ENCODE measurements around the gene PLEKHM2.
"Not testable (repeated sequence)": the region's sequence is repeated elsewhere in the genome, so short reads cannot be mapped to it uniquely, and the experiment has no call there.

Gene PLEKHM2

GRCh38 chr1:15693371-15693770, 9.3 kb downstream of the PLEKHM2 start:
- no peak overlapping the region for H2AFZ ChIP-seq (ENCODE audit: low read depth, low read length)
- TF ChIP-seq EZH2phosphoT487 (IDR thresholded peaks at IDR 0.05; ENCODE audit: low read depth), result no peak
- TF ChIP-seq, protein P1, sequence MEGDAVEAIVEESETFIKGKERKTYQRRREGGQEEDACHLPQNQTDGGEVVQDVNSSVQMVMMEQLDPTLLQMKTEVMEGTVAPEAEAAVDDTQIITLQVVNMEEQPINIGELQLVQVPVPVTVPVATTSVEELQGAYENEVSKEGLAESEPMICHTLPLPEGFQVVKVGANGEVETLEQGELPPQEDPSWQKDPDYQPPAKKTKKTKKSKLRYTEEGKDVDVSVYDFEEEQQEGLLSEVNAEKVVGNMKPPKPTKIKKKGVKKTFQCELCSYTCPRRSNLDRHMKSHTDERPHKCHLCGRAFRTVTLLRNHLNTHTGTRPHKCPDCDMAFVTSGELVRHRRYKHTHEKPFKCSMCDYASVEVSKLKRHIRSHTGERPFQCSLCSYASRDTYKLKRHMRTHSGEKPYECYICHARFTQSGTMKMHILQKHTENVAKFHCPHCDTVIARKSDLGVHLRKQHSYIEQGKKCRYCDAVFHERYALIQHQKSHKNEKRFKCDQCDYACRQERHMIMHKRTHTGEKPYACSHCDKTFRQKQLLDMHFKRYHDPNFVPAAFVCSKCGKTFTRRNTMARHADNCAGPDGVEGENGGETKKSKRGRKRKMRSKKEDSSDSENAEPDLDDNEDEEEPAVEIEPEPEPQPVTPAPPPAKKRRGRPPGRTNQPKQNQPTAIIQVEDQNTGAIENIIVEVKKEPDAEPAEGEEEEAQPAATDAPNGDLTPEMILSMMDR (IDR thresholded peaks at IDR 0.05; ENCODE audit: low read depth, low read length), result no peak
- H3K4me2 ChIP-seq (ENCODE audit: low read length), result no peak overlapping the region
- H3K9me3 ChIP-seq (ENCODE audit: insufficient read depth, low read length), result no peaks in the 10 kb centered on the region
- no peaks in the 10 kb centered on the region for H3K27me3 ChIP-seq (ENCODE audit: low read depth, low read length)
- H4K20me1 ChIP-seq (ENCODE audit: insufficient read depth, low read length), result peaks cover 16% of the 10 kb centered on the region
- H3K4me1 ChIP-seq (ENCODE audit: low read length), result peaks cover 15% of the 10 kb centered on the region
- H3K36me3 ChIP-seq (replicated peaks; ENCODE audit: low read depth, low read length), result no peaks in the 10 kb centered on the region
- peaks cover 77% of the 10 kb centered on the region for H3K79me2 ChIP-seq (ENCODE audit: low read length)
- no peak overlapping the region for H3K27ac ChIP-seq (ENCODE audit: low read length)
- H3K4me3 ChIP-seq (ENCODE audit: low read length), result no peak overlapping the region
- no peak overlapping the region for H3K9ac ChIP-seq (ENCODE audit: low read length)

GRCh38 chr1:15696956-15697521, 12.9 kb downstream of the PLEKHM2 start:
- Histone ChIP-seq H3K36me3 (replicated peaks; ENCODE audit: low read depth, low read length) (no peaks in the 10 kb centered on the region), H3K9me3 (ENCODE audit: insufficient read depth, low read length) (no peaks in the 10 kb centered on the region), H3K27ac (ENCODE audit: low read length) (peak overlapping the region; percentile 100), H3K9ac (ENCODE audit: low read length) (peak overlapping the region; percentile 72), H4K20me1 (ENCODE audit: insufficient read depth, low read length) (peaks cover 18% of the 10 kb centered on the region), H3K4me1 (ENCODE audit: low read length) (peaks cover 15% of the 10 kb centered on the region), H3K79me2 (ENCODE audit: low read length) (peaks cover 71% of the 10 kb centered on the region), H3K4me3 (ENCODE audit: low read length) (peak overlapping the region; percentile 77), H3K4me2 (ENCODE audit: low read length) (peak overlapping the region; percentile 98), H3K27me3 (ENCODE audit: low read depth, low read length) (no peaks in the 10 kb centered on the region), H2AFZ (ENCODE audit: low read depth, low read length) (no peak overlapping the region)
- TF ChIP-seq, protein P1 (IDR thresholded peaks at IDR 0.05; ENCODE audit: low read depth, low read length), result no peak
- TF ChIP-seq EZH2phosphoT487 (IDR thresholded peaks at IDR 0.05; ENCODE audit: low read depth), result no peak

GRCh38 chr1:15698201-15698600, 14.1 kb downstream of the PLEKHM2 start:
- TF ChIP-seq EZH2phosphoT487 (IDR thresholded peaks at IDR 0.05; ENCODE audit: low read depth), result no peak
- TF ChIP-seq, protein P1 (IDR thresholded peaks at IDR 0.05; ENCODE audit: low read depth, low read length), result no peak
- no peaks in the 10 kb centered on the region for H3K27me3 ChIP-seq (ENCODE audit: low read depth, low read length)

GRCh38 chr1:15699321-15699720, 15.2 kb downstream of the PLEKHM2 start:
- H3K4me3 ChIP-seq (ENCODE audit: low read length); H2AFZ ChIP-seq (ENCODE audit: low read depth, low read length); H3K9ac ChIP-seq (ENCODE audit: low read length); H3K27me3 ChIP-seq (ENCODE audit: low read depth, low read length); H3K4me2 ChIP-seq (ENCODE audit: low read length); H3K9me3 ChIP-seq (ENCODE audit: insufficient read depth, low read length); H3K36me3 ChIP-seq (replicated peaks; ENCODE audit: low read depth, low read length); H3K27ac ChIP-seq (ENCODE audit: low read length): not testable (repeated sequence)
- H3K79me2 ChIP-seq (ENCODE audit: low read length), result peaks cover 68% of the 10 kb centered on the region
- H4K20me1 ChIP-seq (ENCODE audit: insufficient read depth, low read length), result peaks cover 14% of the 10 kb centered on the region
- H3K4me1 ChIP-seq (ENCODE audit: low read length), result peaks cover 15% of the 10 kb centered on the region

More at GRCh38 chr1:15698201-15698600, 14.1 kb downstream of the PLEKHM2 start:
- Histone ChIP-seq H3K27ac (ENCODE audit: low read length) (no peak overlapping the region), H2AFZ (ENCODE audit: low read depth, low read length) (no peak overlapping the region), H3K4me2 (ENCODE audit: low read length) (no peak overlapping the region), H3K9me3 (ENCODE audit: insufficient read depth, low read length) (no peaks in the 10 kb centered on the region), H3K36me3 (replicated peaks; ENCODE audit: low read depth, low read length) (no peaks in the 10 kb centered on the region), H3K9ac (ENCODE audit: low read length) (no peak overlapping the region), H3K4me3 (ENCODE audit: low read length) (no peak overlapping the region), H4K20me1 (ENCODE audit: insufficient read depth, low read length) (peaks cover 18% of the 10 kb centered on the region), H3K79me2 (ENCODE audit: low read length) (peaks cover 71% of the 10 kb centered on the region), H3K4me1 (ENCODE audit: low read length) (peaks cover 15% of the 10 kb centered on the region)
